Panc1 (cell line): ENCODE results near the gene OR1E1.

Source experiments
- CTCF ChIP-seq: fragments of 450-650 bp; IDR thresholded peaks from 2 replicates; pipeline ENCODE4 v1.5.1; 2017; ENCODE audit warnings: mild to moderate bottlenecking
- POLR2AphosphoS5 ChIP-seq: IDR thresholded peaks from 2 replicates; pipeline ENCODE4 v1.6.1; 2012; ENCODE audit warnings: mild to moderate bottlenecking, low read depth, low read length, moderate library complexity
- SIN3A ChIP-seq: IDR thresholded peaks from 2 replicates; pipeline ENCODE4 v1.6.1; 2012; ENCODE audit warnings: low read depth, mild to moderate bottlenecking, low read length, moderate library complexity, borderline replicate concordance; ENCODE audit not compliant: insufficient read depth

- TF ChIP-seq CTCF (no peak), POLR2AphosphoS5 (no peak), SIN3A (no peak)
These were observed at the start of gene OR1E1 for GRCh38 chr17:3398310-3398709.
